HTR-8/SVneo (cell line): ENCODE data around the gene MT4.

Experiments used
- DNase-seq: peaks from one replicate; pipeline ENCODE4 v3.0.0; 2011; ENCODE audit warnings: low spot score, mixed read lengths; ENCODE audit not compliant: insufficient read length
- FAIRE-seq: peaks from 2 replicates; lab custom pipeline; 2011; peaks lifted over from hg19 to GRCh38; lab: Jason Lieb, UNC

The MT4 gene

DNA sequence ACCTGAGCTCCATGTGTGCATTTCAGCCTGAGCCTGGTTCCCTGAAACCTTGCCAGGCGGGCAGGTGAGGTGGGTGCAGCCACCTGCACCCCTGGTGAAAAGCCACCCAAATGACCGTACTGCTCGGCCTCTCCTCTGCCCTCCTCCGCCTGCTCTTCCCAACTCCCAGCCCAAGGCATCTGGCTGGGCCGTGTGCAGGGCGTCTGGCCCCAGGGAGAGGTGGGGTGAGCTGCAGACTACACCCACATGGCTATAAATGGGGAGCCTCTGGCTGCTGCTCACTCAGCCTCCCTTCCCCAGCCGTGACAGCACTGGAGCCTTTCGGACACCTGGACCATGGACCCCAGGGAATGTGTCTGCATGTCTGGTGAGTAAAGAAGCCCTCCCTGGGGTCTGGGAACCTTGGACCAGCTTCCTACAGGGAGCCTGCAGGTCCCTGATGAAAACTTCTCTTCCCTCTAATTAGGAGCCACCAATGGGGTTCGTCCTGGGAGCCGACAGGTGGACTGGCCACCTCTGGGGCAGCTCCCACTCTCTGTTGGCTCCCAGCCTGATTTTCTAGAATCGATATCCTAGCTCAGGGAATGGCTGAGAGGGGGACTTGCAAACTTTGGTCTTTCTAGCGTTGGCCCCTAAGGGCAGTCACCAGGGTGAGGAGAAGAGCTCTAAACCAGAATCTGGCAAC is at the start of gene MT4:
Gene MT4, plus strand, starts transcription at position 281 of the 685 bp plus-strand sequence. Its CDS starts 56 bp downstream, at position 337.
- DNase-seq (no peak), FAIRE-seq (no peak)

DNA sequence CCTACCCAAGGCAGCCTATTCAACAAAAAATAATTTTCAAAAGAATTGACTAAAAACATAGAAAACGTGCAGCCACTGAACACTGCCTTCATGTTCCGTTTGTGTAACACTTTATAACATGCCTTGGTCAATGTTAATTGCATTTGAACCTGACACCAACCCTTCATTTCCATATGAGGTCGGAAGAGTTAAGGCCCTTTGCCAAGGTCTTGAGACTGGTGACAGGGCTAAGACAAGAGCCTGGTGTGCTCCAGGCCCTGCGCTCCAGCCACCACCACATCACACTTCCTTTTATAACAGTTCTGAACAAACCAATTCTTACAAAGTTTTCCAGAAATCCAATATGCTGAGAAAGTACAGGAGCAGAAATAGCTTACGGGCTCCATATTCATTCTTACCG is 49.2 kb upstream of the MT4 start:
- DNase-seq, result no peak
- FAIRE-seq, result no peak

DNA sequence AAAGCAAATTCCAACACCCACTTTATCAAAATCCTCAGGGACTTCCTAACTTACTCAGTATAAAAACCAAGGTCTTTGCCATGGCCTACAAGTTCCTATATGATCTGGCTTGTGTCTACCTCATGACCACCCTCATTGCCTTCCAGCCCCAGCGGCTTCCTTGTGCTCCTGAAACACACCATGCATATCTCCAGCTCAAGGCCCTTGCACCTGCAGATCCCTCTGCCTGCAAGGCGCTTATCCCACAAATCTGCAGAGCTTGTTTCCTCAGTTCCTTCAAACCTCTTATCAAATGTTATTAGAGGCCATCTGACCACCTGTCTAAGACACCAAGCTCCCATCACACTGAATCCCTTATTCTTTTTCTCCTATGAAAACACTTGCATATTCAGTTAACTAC is 47.7 kb upstream of the MT4 start:
- DNase-seq, result no peak
- FAIRE-seq, result no peak

DNA sequence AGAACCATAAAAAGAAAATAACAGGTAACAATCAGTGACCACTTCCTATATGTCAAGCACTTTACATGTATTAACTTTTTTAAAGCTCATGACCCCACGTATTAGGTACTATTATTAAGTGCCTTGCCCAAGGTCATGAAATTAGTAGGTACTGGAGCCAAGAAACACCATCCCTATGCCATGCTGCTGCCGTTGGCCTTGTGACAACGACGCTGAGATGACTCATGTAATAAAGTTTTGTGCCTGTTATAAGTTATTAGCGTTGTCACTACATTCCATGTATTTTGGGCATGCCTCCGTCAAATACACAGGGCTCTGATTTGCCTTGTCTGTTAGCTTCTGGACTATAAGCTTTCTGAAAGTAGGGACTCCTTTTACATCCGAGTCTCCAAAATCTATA is 46.4 kb upstream of the MT4 start:
- FAIRE-seq, result no peak
- DNase-seq, result no peak

DNA sequence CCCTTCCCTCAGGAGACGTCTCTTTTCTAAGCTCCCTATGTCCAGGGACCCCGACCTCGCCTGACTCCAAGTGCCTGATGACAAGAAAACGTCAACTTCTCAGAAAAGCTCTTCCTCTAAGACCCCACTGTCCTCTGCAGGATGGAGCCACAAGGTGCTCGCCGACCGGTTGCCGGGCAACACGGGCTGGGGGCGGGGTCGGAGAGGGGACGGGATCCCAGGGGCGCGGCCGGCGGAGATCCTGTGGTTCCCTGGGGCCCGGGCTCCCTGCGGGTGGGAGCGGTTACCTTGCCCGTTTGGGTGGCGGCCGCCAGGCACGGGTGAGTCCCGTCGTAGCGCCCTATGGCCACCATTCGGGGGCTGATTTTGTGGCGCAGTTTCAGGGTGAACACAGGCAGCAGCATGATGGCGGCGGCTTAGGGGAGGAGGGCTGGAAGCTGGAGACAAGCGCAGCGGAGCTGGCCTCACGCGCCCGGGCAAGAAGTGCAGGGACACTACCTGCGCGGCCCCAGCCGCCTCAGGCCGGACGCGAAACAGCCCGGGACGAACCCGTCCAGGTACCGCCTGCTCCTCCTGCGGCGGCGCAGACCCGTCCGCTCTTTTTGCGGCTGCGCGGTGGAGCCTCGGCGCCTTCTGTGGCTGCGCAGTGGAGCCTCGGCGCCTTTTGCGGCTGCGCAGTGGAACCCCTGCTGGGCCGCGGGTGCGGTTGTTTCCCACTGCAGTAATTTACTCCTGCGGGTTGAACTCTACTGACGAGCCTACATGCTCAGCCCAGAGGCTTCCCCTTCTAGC is 45.2 kb upstream of the MT4 start, which contains the start of gene BBS2:
Gene BBS2, minus strand, starts transcription at position 566 of the 792 bp plus-strand sequence. Its CDS starts 162 bp downstream, at position 404.
- peak; percentile 93 for DNase-seq
- FAIRE-seq, result peak; percentile 83

DNA sequence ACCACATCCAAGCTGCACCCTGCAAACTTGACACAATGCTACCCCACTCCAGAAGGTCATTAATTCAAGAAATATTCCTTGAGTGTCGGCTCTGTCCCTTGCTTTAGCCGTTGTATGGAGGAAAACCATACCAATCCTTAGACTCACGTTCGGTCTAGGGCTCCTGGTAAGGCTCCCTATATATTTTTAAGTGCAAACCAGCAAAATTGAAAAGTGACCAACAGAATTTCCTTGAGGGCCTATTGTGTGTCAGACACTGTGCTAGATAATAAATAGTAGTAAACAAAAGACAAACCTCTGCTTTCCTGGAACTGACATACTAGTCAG is 44.7 kb upstream of the MT4 start:
- FAIRE-seq (no peak), DNase-seq (no peak)

DNA sequence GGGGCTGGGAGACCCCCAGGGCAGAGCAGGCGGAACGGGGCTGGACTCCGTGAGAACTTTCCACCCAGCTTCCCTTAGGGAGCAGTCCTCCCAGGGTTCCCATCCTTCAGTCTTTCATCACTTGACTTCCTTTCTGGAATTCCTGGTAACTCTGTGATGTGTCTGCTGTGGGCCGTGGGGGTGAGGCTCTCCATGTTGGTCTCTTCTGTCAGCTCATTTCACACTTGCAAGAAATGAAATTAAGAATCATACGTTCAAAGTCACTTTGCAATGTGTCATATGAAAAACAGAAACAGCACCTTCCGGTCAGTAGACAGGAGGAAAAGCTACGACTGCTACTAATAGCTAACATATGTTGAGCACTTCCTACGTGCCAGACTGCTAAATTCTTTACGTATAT is 39.6 kb upstream of the MT4 start:
- no peak for DNase-seq

DNA sequence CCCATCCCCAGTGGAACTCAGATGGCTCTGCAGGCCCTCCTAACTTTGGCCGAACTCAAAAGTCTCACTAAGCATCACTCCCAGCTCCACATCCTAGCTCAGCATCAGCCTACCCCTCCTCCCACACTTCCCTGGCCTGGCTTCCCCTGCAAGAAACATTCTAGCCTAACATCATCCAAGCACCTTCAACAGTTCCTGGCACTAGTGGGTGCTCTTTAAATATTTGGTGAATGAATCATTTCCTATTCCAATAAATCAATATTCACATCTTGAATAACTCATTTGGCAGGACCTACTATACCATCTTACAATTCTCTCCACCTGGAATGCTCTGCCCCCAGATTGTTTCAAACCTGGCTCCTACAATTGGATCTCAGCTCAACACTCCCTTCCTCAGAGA is 34.0 kb upstream of the MT4 start:
- peak; percentile 54 for DNase-seq
- FAIRE-seq, result no peak

More for the DNA sequence above, 39.6 kb upstream of the MT4 start:
- no peak for FAIRE-seq

DNA sequence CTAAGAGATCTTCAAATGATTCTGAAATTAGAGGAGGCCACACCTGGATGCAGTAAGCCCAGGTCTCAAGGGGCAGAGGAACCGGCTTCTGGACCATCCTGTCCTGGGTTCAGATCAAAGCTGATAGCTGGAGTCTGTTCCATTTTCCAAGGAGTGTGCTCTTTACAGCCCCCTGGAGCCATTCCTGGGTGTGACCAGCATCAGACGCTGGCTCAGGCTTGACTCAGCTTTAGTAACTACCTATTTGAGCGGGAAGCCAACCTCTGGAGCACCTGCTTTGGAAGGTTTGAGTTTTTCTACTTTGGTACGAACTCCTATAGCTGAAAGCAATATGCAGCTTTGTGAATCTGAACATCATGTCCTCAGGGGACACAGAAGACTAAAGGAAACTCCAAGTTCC is 32.2 kb upstream of the MT4 start:
- FAIRE-seq (peak; percentile 4), DNase-seq (no peak)

DNA sequence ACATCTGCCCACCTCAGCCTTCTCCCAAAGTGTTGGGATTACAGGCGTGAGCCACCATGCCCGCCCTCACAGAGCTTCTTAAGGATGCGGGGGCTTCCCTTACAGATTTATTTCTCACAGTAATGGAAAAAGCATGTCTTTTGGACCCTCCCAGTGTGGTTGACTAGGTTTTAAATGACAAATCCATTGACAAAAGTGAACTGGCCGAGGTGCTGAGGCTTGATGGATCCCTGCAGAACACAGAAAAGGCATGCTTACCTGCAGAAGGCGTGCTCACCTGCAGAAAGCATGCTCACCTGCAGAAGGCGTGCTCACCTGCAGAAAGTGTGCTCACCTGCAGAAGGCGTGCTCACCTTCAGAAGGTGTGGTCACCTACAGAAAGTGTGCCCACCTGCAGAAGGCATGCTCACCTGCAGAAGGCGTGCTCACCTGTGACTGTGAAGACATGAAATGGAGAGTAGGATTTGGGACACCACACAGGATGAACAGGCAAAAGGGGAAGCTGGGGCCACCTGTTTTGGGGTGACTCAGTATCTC is 30.0 kb upstream of the MT4 start:
- DNase-seq (no peak), FAIRE-seq (no peak)

DNA sequence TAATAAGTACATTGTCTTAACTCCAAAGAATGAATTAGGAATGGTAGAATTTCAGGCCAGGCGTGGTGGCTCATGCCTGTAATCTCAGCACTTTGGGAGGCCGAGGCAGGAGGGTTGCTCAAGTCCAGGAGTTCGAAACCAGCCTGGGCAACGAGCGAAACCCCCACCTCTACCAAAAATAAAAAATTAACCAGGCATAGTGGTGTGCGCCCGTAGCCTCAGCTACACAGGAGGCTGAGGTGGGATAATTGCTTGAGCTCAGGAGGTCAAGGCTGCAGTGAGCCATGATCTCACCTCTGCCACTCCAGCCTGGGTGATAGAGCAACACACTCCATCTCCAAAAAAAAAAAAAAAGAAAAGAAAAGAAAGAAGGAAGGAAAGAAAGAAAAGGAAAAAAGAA is 26.5 kb upstream of the MT4 start:
- FAIRE-seq (no peak), DNase-seq (no peak)

DNA sequence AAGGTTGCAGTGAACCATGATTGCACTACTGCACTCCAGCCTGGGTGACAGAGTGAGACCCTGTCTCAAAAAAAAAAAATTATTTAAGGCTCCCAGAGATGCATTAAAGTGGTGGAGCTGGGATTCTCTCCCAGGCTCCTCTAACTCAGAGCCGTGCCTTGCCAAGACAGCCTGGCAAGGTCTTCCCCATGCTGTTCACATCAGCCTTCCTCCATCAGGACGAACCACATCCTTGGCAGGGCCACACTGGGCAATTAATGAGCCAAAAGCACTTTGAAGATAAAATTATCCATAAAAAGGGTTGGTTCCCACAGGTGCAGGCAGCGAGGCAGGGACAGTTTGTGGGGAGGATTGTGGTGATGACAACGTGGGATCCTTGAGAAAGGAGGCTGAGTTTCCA is 25.2 kb upstream of the MT4 start:
- FAIRE-seq (no peak), DNase-seq (no peak)

DNA sequence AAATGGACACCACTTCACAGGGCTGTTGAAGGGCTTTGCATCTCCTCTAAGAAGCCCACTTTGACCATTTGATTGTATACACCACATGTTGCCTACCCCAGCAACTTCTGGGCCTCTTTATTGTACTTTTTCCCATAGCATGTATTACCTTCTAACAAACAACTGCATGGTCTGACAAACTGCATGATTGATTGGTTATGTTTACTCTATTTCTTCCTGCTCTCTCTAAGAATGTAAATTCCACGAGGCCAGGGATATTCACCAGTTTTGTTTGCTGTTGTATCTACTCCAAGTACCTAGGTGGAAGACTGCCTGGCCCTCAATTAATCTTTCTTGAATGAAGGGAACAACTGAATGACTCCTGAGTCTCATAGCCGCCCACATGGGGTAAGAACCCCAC is 22.8 kb upstream of the MT4 start:
- no peak for DNase-seq
- FAIRE-seq, result no peak

DNA sequence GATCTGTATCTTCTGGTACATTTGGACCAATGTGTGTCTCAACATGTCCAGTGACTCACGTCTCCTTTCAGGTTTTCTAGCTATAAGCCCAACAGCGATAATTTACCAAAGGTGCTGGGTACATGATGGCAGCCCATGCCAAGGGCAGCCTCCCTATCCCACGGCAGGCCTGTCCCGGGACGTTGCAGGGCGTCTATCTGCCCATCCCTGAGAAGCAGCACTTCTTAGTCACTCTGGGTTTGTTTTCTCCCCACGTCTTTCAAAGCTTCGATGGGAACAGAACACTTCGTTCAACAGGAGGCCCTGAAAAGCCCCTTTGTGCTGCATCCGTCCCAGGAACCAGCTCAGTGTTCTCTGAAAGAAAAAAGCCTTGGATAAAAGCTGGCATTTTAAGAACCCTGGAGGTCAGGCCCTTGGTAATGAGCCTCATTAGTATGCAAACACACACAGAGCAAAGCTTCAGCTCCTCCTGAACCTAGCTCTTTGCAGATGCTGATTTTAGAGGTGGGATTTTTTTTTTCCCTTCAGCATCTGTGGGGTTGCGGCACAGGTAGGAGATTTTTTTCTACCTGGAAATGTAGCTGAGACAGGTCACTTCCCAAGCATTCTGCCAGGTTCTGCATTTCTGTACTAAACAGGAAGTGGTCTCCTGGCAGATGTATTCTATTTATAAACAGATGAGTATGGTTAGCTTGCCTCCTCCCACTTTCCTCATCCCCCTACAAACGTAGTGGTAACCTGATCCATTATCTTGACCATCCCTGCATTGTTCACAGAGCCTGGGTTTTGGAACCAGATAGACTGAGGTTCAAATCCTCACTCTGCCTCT is 17.5 kb upstream of the MT4 start:
- peak; percentile 42 for FAIRE-seq

DNA sequence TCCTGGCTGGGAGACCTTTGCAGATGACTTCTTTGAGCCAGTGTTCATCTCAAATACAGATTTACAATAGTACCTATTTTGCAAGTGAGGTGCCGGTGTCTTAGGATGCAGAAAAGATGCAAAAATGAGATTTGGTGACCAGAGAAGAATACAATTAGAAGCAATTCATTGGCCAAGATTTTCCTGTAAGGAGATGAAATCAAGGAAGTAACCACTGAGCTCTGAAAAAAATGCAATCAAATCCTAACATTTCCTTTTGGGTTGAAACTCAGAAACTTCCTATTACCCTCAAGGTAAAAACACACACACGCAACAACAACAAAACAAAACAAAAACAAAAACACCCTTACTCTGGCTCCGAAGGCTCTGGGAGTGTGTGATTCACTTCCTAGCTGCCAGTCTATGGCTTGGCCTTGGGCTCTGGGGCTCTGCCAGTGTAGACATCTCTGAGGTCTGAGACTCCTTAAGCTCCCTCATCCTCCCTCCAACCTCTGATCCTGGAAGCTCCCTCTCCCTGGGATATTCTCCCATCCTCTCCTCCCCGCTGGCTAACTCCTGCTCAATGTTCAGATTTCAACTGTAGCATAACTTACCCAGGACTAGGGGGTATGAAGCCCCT is 16.8 kb upstream of the MT4 start:
- DNase-seq (no peak), FAIRE-seq (no peak)

More for the DNA sequence above, 17.5 kb upstream of the MT4 start:
- DNase-seq, result peak; percentile 80

DNA sequence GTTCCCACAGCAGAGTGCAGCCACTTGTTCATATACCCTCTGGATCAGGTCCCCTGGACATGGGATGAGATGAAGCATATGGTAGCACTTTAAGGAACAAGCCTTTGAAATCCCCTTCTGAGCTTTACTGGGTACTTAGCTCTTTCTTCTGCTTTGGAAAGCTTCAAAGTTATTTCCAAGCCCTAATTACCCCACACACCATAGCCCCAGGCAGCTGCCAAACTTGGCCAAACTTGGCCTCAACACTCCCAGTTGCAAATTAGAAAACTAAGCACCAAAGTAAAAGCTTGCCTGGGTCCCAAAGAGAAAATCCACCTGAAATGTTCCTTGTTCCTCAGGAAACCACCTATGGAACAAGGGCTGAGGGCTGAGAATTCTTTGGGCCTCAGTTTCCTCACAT is 15.7 kb upstream of the MT4 start:
- DNase-seq (no peak), FAIRE-seq (no peak)

DNA sequence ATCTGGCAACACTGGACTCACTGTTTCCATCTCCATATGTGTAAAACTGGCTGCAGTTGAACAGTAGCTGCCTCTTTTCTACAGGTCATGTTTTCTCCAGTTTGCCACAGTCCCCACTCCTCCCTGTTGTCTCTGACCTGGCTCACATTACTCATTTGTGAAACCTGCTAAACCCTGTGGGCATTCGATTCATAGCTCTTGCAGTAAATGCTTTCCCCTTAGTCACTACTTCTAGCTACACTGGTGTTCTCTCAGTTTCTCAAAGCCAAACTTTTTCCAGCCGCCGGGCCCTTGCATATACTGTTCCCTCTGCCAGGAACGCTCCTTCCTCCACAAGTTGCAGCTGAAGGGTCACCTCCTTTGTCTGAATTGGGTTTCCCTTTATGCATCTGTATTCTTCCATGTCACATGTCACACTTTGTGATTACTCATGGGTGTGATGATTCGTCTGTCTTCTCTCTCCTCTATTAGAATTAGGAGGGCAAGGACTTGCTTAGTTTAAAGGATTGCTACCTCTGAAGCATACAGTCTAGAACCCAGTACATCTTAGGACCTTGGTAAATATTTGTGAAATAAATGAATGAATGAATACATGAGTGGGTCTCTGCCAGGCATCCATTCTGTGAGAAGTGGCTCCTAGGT is 15.0 kb upstream of the MT4 start:
- no peak for DNase-seq
- FAIRE-seq, result no peak

DNA sequence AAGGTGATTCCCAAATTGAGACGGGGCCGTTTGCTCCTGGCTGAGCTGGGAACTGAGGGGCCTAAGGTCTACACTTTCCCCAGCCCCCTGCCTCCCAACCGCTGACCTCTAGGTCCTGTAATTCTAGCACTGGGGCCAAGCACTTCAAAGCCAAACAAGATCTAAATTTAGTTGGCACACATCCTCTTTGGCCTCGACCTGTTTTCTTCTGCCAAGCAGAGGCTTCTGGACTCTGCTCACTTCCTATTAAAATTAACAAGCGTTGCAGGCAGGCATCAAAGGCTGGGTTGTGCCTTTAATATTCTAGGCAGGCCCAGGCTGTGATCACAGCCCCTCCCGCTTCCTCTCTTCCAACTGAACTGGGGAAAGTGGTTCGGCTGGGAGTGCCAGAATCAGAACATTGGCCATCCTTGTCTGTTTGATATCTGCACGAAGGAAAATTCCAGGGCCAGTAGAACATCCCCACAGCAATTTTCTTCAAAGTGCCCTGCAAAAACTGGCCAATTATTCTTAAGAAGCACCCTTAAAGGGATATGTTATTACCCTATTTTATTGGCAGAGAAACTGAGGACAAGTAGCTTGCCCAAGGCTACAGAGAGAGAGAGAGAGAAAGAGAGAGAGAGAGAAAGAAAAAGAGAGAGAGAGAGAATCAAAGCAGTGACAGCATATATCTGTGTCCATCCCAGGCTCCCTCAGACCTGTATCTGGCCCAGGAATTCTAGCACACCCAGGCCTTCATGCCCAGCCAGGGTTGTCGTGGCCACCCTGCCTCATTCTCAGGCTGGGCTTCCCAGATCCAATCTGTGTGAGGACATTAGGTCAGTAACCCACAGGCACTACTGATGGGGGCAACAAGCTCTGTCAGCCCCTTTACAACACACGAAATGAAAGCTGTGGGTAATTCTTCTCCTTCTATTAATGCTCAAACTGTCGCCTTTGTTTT is 12.8 kb upstream of the MT4 start:
- DNase-seq, result no peak
- no peak for FAIRE-seq

DNA sequence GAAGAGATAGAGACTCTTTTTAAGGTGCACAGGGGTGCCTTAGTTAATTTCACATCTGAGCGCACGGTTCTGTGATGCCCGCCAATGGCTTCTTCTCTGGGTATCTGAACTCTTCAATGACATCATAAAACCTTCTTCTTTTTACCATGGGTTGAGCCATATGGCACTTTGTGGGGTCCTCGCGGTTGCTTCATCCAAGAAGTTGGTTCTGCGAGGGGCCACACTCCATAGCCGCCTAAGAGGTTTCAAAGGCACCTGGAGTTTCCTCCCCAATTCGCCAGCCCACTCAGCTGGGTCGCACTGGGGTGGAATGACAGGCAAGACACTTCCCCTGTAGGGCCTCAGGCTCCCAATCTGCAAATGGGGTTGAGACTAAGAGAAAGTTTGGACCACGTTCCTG is 10.4 kb upstream of the MT4 start:
- no peak for DNase-seq
- no peak for FAIRE-seq
